GM19452 (cell line): Measurements from ENCODE around the gene ARFGEF3.
"Not testable (repeated sequence)": the region's sequence is repeated elsewhere in the genome, so short reads cannot be mapped to it uniquely, and the experiment has no call there.

ENCODE experiments used
- ATAC-seq: cut with Tn5 transposase; IDR thresholded peaks from one replicate; pipeline ENCODE4 v1.9.1; 2021; ENCODE audit not compliant: unreplicated experiment

ARFGEF3 gene

GRCh38 chr6:138161338-138162110, at the start of gene ARFGEF3:
TSS of gene ARFGEF3 (plus strand) at chr6:138161939. CDS start at chr6:138162087, 148 bp downstream.
- ATAC-seq, result peak; percentile 74

GRCh38 chr6:138113588-138114210, 48.0 kb upstream of the ARFGEF3 start:
- ATAC-seq, result no peak

- no peak for ATAC-seq
These were observed 46.5 kb upstream of the ARFGEF3 start for GRCh38 chr6:138115201-138115600.

GRCh38 chr6:138115877-138116660, 45.7 kb upstream of the ARFGEF3 start:
- peak; percentile 82 for ATAC-seq

GRCh38 chr6:138116661-138116999, 45.1 kb upstream of the ARFGEF3 start:
- no peak for ATAC-seq

GRCh38 chr6:138117376-138117914, 44.3 kb upstream of the ARFGEF3 start:
- no peak for ATAC-seq

GRCh38 chr6:138119229-138119628, 42.5 kb upstream of the ARFGEF3 start:
- ATAC-seq, result not testable (repeated sequence)

GRCh38 chr6:138119976-138120375, 41.8 kb upstream of the ARFGEF3 start:
- no peak for ATAC-seq

GRCh38 chr6:138124096-138124495, 37.6 kb upstream of the ARFGEF3 start:
- no peak for ATAC-seq

- ATAC-seq, result no peak
These were observed 33.6 kb upstream of the ARFGEF3 start for GRCh38 chr6:138128096-138128495.

- ATAC-seq, result no peak
These were observed 32.5 kb upstream of the ARFGEF3 start for GRCh38 chr6:138129190-138129589.

GRCh38 chr6:138142806-138143205, 18.9 kb upstream of the ARFGEF3 start:
- ATAC-seq, result no peak

- ATAC-seq, result no peak
These were observed 16.3 kb upstream of the ARFGEF3 start for GRCh38 chr6:138145402-138145801.

- no peak for ATAC-seq
These were observed 15.2 kb upstream of the ARFGEF3 start for GRCh38 chr6:138146544-138146943.

GRCh38 chr6:138155443-138155842, 6.3 kb upstream of the ARFGEF3 start:
- no peak for ATAC-seq

- no peak for ATAC-seq
These were observed 3.6 kb upstream of the ARFGEF3 start for GRCh38 chr6:138157986-138158638.

GRCh38 chr6:138159246-138159645, 2.5 kb upstream of the ARFGEF3 start:
- ATAC-seq, result no peak

GRCh38 chr6:138160329-138161087, 1.2 kb upstream of the ARFGEF3 start:
- ATAC-seq, result no peak

GRCh38 chr6:138161088-138161337, 726 bp upstream of the ARFGEF3 start:
- ATAC-seq, result no peak

GRCh38 chr6:138162111-138162954, 594 bp downstream of the ARFGEF3 start:
- ATAC-seq, result peak; percentile 19
